NB4 (cell line): ENCODE results near the gene FAM193B.

ENCODE experiments used
- CTCF ChIP-seq: IDR thresholded peaks from one replicate; pipeline ENCODE4 v1.5.1; 2012; ENCODE audit warnings: low read depth, low read length
- MAX ChIP-seq: IDR thresholded peaks from 2 replicates; pipeline ENCODE4 v1.6.1; 2011; ENCODE audit warnings: low read depth, low read length

- TF ChIP-seq CTCF (no peak), MAX (no peak)
Observed at GRCh38 chr5:177604116-177604521, 49.8 kb upstream of the FAM193B start.
